MM.1S (cell line): ENCODE measurements around the gene RASD2.

ENCODE experiments used
- DNase-seq: peaks from one replicate; pipeline ENCODE4 v3.0.0-alpha.2; 2015
- H2AFZ ChIP-seq: fragments of 300-600 bp; sonication (generic); 2 replicates; pipeline ENCODE4 v1.6.0; 2016; ENCODE audit warnings: antibody characterized with exemption, low read length
- H3F3A ChIP-seq: fragments of 300-600 bp; sonication (generic); 2 replicates; pipeline ENCODE4 v1.6.1; 2016; ENCODE audit warnings: mild to moderate bottlenecking, antibody characterized with exemption, low read length, moderate library complexity, mixed read lengths; ENCODE audit not compliant: insufficient read depth
- H3K27ac ChIP-seq: fragments of 300-600 bp; sonication (generic); 2 replicates; pipeline ENCODE4 v1.5.1; 2016; ENCODE audit warnings: mild to moderate bottlenecking, low read length
- H3K27me3 ChIP-seq: fragments of 300-600 bp; sonication (generic); replicated peaks from 2 replicates; pipeline ENCODE4 v1.6.0; 2016; ENCODE audit warnings: low read length; ENCODE audit not compliant: insufficient read depth
- H3K36me3 ChIP-seq: fragments of 300-600 bp; sonication (generic); replicated peaks from 2 replicates; pipeline ENCODE4 v1.6.1; 2016; ENCODE audit warnings: mild to moderate bottlenecking, low read length, mixed read lengths; ENCODE audit not compliant: insufficient read depth
- H3K4me1 ChIP-seq: fragments of 300-600 bp; sonication (generic); 2 replicates; pipeline ENCODE4 v1.6.1; 2016; ENCODE audit warnings: low read length, mixed read lengths
- H3K4me2 ChIP-seq: fragments of 300-600 bp; sonication (generic); 2 replicates; pipeline ENCODE4 v1.6.0; 2016; ENCODE audit warnings: low read depth, low read length
- H3K4me3 ChIP-seq: fragments of 300-600 bp; sonication (generic); 2 replicates; pipeline ENCODE4 v1.5.1; 2016; ENCODE audit warnings: low read length, mixed read lengths
- H3K79me2 ChIP-seq: fragments of 300-600 bp; sonication (generic); 2 replicates; pipeline ENCODE4 v1.6.1; 2016; ENCODE audit warnings: mixed run types, low read length, mixed read lengths
- H3K9ac ChIP-seq: fragments of 300-600 bp; sonication (generic); 2 replicates; pipeline ENCODE4 v1.6.1; 2016; ENCODE audit warnings: low read length, mixed read lengths
- H3K9me2 ChIP-seq: fragments of 300-600 bp; sonication (generic); replicated peaks from 2 replicates; pipeline ENCODE4 v1.6.1; 2016; ENCODE audit warnings: mild to moderate bottlenecking, low read length, mixed read lengths; ENCODE audit not compliant: insufficient read depth
- H3K9me3 ChIP-seq: fragments of 300-600 bp; sonication (generic); replicated peaks from 2 replicates; pipeline ENCODE4 v1.6.1; 2016; ENCODE audit warnings: mild to moderate bottlenecking, low read length, mixed read lengths; ENCODE audit not compliant: insufficient read depth
- H4K20me1 ChIP-seq: fragments of 300-600 bp; sonication (generic); 2 replicates; pipeline ENCODE4 v1.6.1; 2016; ENCODE audit warnings: mild to moderate bottlenecking, low read length, moderate library complexity, mixed read lengths; ENCODE audit not compliant: insufficient read depth
- CTCF ChIP-seq: fragments of 300-600 bp; sonication (generic); IDR thresholded peaks from 2 replicates; pipeline ENCODE4 v1.5.1; 2016; ENCODE audit warnings: antibody characterized with exemption, low read length, mixed read lengths
- EZH2 ChIP-seq: fragments of 300-600 bp; sonication (generic); optimal IDR thresholded peaks from 2 replicates; pipeline ENCODE3; 2017; ENCODE audit warnings: low read depth, mild to moderate bottlenecking, antibody characterized with exemption, low read length, mixed read lengths
- EZH2phosphoT487 ChIP-seq: fragments of 300-600 bp; sonication (generic); IDR thresholded peaks from 2 replicates; pipeline ENCODE4 v1.6.1; 2018; ENCODE audit warnings: antibody characterized with exemption, low read length

RASD2 gene

GRCh38 chr22:35600476-35600875 is 59.8 kb downstream of the RASD2 start:
- Histone ChIP-seq H3K4me3 (no peak overlapping the region), H2AFZ (no peak overlapping the region), H3K27me3 (0 out of 2 replicates have a peak, but pooled peaks cover 4% of the 10 kb centered on the region), H3K9me2 (no peaks in the 10 kb centered on the region), H3K4me2 (no peak overlapping the region), H3F3A (no peaks in the 10 kb centered on the region), H3K9me3 (no peaks in the 10 kb centered on the region), H3K9ac (no peak overlapping the region), H3K27ac (no peak overlapping the region), H3K79me2 (no peaks in the 10 kb centered on the region), H3K4me1 (no peaks in the 10 kb centered on the region), H4K20me1 (no peaks in the 10 kb centered on the region), H3K36me3 (no peaks in the 10 kb centered on the region)
- TF ChIP-seq CTCF = no peak
- TF ChIP-seq EZH2 = no peak
- no peak for TF ChIP-seq EZH2phosphoT487
- no peak for DNase-seq

GRCh38 chr22:35601013-35601580 is 60.5 kb downstream of the RASD2 start:
- H2AFZ ChIP-seq = no peak overlapping the region
- no peak overlapping the region for H3K27ac ChIP-seq
- no peaks in the 10 kb centered on the region for H4K20me1 ChIP-seq
- H3K4me2 ChIP-seq = no peak overlapping the region
- H3K9ac ChIP-seq = no peak overlapping the region
- H3K4me3 ChIP-seq = no peak overlapping the region
- H3K9me2 ChIP-seq = no peaks in the 10 kb centered on the region
- no peak for TF ChIP-seq EZH2
- TF ChIP-seq CTCF = no peak
- TF ChIP-seq EZH2phosphoT487 = no peak
- 0 out of 2 replicates have a peak, but pooled peaks cover 4% of the 10 kb centered on the region for H3K27me3 ChIP-seq
- no peak for DNase-seq
- H3K4me1 ChIP-seq = no peaks in the 10 kb centered on the region
- H3K36me3 ChIP-seq = no peaks in the 10 kb centered on the region
- H3K9me3 ChIP-seq = no peaks in the 10 kb centered on the region
- no peaks in the 10 kb centered on the region for H3F3A ChIP-seq
- no peaks in the 10 kb centered on the region for H3K79me2 ChIP-seq

- Histone ChIP-seq H3K9ac (no peak overlapping the region), H3K9me2 (no peaks in the 10 kb centered on the region), H3K4me3 (no peak overlapping the region), H3F3A (no peaks in the 10 kb centered on the region), H3K27ac (no peak overlapping the region), H3K4me2 (no peak overlapping the region), H3K36me3 (no peaks in the 10 kb centered on the region), H3K9me3 (no peaks in the 10 kb centered on the region), H2AFZ (no peak overlapping the region), H3K79me2 (no peaks in the 10 kb centered on the region), H3K4me1 (no peaks in the 10 kb centered on the region), H4K20me1 (no peaks in the 10 kb centered on the region), H3K27me3 (0 out of 2 replicates have a peak, but pooled peaks cover 4% of the 10 kb centered on the region)
- TF ChIP-seq EZH2phosphoT487 (no peak), CTCF (no peak), EZH2 (no peak)
- DNase-seq = no peak
Observed at GRCh38 chr22:35601743-35602615, 61.3 kb downstream of the RASD2 start.
